ENCODE results near the gene HES4.

- TF ChIP-seq, protein P1, sequence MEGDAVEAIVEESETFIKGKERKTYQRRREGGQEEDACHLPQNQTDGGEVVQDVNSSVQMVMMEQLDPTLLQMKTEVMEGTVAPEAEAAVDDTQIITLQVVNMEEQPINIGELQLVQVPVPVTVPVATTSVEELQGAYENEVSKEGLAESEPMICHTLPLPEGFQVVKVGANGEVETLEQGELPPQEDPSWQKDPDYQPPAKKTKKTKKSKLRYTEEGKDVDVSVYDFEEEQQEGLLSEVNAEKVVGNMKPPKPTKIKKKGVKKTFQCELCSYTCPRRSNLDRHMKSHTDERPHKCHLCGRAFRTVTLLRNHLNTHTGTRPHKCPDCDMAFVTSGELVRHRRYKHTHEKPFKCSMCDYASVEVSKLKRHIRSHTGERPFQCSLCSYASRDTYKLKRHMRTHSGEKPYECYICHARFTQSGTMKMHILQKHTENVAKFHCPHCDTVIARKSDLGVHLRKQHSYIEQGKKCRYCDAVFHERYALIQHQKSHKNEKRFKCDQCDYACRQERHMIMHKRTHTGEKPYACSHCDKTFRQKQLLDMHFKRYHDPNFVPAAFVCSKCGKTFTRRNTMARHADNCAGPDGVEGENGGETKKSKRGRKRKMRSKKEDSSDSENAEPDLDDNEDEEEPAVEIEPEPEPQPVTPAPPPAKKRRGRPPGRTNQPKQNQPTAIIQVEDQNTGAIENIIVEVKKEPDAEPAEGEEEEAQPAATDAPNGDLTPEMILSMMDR (IDR thresholded peaks at IDR 0.05 in 2 of 3, conservative IDR thresholded peaks at IDR 0.05 in 1 of 3; ENCODE audit: borderline replicate concordance in 1 of 3, insufficient read depth in 1 of 3, low read depth in 2 of 3, low read length in 2 of 3), result no peak
- TF ChIP-seq, protein P2, sequence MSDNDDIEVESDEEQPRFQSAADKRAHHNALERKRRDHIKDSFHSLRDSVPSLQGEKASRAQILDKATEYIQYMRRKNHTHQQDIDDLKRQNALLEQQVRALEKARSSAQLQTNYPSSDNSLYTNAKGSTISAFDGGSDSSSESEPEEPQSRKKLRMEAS (IDR thresholded peaks at IDR 0.05), result no peak
- TF ChIP-seq POLR2A (IDR thresholded peaks at IDR 0.05; ENCODE audit: borderline replicate concordance, extremely low read depth, insufficient read depth, insufficient read length) (no peak), RAD21 (IDR thresholded peaks at IDR 0.05; ENCODE audit: low read depth) (no peak), EZH2 (IDR thresholded peaks at IDR 0.05) (no peak), EGR1 (IDR thresholded peaks at IDR 0.05; ENCODE audit: low read depth) (no peak), ZNF274 (IDR thresholded peaks at IDR 0.05; ENCODE audit: low read depth, low read length) (no peak), SIN3A (IDR thresholded peaks at IDR 0.05; ENCODE audit: low read depth) (no peak), POLR2AphosphoS5 (IDR thresholded peaks at IDR 0.05; ENCODE audit: low read depth, low read length) (peak; percentile 70)
These were observed 610 bp upstream of the HES4 start for GRCh38 chr1:1000357-1001056.

Measured in HCT116 (cell line).